GM13976 (cell line): ENCODE measurements around the gene KLHL12.

ENCODE experiments used
- DNase-seq: peaks from one replicate; pipeline ENCODE4 v3.0.0; 2012; ENCODE audit warnings: low spot score
- in situ Hi-C: fragments of 300-500 bp; cut with MboI; formaldehyde crosslinking; loops from one replicate; pipeline ENCODE4 v1.12.0; 2022; ENCODE audit warnings: low sequenced_read_pairs, mixed read lengths, inconsistent platforms; ENCODE audit not compliant: unreplicated experiment
- TF ChIP-seq, protein P1 (sequence below): IDR thresholded peaks from 2 replicates; pipeline ENCODE4 v1.5.1; 2012; ENCODE audit warnings: borderline replicate concordance, mild to moderate bottlenecking; ENCODE audit not compliant: insufficient read depth; ENCODE audit errors: extremely low read depth, missing control alignments, control extremely low read depth

KLHL12 gene

DNA sequence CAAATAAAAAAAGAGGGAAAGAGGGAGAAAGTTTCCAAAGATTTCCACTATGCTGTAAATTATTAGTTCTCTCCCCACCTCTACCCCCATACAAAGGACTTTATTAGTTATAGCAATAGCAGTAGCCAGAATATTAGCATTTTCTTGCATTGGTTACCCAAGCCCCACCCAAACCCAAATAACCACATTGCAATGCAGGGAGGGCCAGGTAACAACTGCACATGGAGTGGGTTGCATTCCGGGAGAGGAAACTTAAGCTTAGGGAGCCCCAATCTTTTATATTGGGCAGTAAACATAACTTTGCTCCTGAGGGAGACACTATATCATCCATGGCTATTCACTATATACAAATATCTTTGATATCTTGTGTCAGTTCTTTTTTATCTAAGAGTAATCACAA is 25.1 kb upstream of the KLHL12 start:
- no peak for DNase-seq
- in situ Hi-C loops: no loop called here
- TF ChIP-seq, protein P1, sequence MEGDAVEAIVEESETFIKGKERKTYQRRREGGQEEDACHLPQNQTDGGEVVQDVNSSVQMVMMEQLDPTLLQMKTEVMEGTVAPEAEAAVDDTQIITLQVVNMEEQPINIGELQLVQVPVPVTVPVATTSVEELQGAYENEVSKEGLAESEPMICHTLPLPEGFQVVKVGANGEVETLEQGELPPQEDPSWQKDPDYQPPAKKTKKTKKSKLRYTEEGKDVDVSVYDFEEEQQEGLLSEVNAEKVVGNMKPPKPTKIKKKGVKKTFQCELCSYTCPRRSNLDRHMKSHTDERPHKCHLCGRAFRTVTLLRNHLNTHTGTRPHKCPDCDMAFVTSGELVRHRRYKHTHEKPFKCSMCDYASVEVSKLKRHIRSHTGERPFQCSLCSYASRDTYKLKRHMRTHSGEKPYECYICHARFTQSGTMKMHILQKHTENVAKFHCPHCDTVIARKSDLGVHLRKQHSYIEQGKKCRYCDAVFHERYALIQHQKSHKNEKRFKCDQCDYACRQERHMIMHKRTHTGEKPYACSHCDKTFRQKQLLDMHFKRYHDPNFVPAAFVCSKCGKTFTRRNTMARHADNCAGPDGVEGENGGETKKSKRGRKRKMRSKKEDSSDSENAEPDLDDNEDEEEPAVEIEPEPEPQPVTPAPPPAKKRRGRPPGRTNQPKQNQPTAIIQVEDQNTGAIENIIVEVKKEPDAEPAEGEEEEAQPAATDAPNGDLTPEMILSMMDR: no peak

- in situ Hi-C loops: no loop called here
- TF ChIP-seq, protein P1: no peak
- no peak for DNase-seq
Observed at GRCh38 chr1:202951437-202951836, 24.4 kb upstream of the KLHL12 start.

- in situ Hi-C loops: no loop called here
- no peak for DNase-seq
- TF ChIP-seq, protein P1: no peak
Observed at GRCh38 chr1:202945483-202945882, 18.4 kb upstream of the KLHL12 start.

DNA sequence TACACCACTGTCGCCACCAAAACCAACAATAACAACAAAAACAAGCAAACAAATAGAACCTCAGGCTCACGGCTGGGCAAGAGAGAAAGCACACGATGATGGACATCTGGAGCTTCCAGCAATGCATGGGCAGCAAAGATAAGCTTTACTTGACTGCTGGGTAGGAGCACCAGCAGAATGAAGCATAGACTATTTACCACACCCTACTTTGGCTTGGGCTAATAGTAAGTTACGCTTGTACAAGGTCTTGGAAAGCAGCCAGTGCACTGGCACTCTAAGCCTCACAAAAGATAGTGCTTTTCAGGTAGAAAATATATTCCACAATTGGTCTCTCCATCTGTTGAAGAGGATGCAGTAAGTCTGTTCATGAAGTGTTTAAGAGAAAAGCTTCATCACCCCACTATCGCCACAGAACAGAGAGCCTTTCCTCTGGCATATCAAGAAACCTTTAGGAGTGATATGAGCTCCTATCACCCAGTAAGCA is 17.4 kb upstream of the KLHL12 start:
- in situ Hi-C loops: no loop called here
- TF ChIP-seq, protein P1: no peak

GRCh38 chr1:202942426-202942825 is 15.4 kb upstream of the KLHL12 start:
- DNase-seq: no peak
- in situ Hi-C loops: no loop called here
- TF ChIP-seq, protein P1: no peak

More for the DNA sequence above, 17.4 kb upstream of the KLHL12 start:
- no peak for DNase-seq

DNA sequence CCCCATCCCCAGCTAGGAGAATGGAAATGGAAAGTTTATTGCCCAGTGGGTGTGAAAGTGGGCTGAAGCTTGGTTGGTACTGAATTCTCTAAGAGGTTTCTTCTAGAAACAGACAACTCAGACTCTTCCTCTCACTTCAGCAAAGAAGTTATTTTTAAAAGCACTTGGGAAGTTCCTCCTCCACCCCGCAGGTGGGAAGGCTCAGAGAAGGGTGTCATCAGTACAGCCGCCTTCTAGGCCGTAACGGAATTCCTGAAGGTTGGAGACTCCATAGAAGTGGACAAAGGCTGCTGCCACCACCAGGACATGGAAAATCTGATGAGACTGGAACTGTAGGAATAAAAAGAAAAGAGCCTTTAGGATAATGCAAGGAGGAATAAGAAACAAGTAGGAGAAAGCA is 14.3 kb upstream of the KLHL12 start:
- TF ChIP-seq, protein P1: no peak
- DNase-seq: no peak
- in situ Hi-C loops: no loop called here

DNA sequence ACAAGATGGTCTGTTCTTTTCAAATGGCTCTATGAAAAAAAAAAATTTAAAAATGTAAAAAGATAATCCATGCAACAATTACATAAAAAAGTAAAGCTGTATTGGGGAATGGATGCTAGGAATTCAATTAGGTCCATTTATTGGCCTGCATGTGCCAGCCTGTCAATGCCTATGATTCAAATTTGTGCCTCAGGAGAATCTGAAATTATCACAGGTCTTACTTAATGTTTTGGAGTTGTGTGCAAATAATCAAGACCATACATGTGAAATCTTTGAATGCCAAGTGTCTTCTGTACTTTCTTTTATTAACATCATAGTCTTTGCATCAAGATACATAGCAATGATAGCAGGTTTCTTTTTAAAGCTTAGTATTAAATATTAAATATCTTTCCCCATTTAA is 13.5 kb upstream of the KLHL12 start:
- in situ Hi-C loops: no loop called here

More for the DNA sequence above, 13.5 kb upstream of the KLHL12 start:
- TF ChIP-seq, protein P1: no peak
- DNase-seq: no peak
